Fibroblast of pulmonary artery (primary cell): ENCODE measurements around the gene EFR3B.

Experiments used
- DNase-seq: peaks from one replicate; pipeline ENCODE4 v3.0.0-alpha.2; 2010; ENCODE audit warnings: low read depth
- H3K4me3 ChIP-seq: replicated peaks from 2 replicates; pipeline ENCODE4 v1.5.1; 2011; ENCODE audit warnings: low read depth, mild to moderate bottlenecking, control low read depth, low read length, moderate library complexity
- CTCF ChIP-seq: IDR thresholded peaks from 2 replicates; pipeline ENCODE4 v1.5.1; 2011; ENCODE audit warnings: mild to moderate bottlenecking, control low read depth, low read length, inconsistent platforms; ENCODE audit errors: missing control alignments

The EFR3B gene

DNA sequence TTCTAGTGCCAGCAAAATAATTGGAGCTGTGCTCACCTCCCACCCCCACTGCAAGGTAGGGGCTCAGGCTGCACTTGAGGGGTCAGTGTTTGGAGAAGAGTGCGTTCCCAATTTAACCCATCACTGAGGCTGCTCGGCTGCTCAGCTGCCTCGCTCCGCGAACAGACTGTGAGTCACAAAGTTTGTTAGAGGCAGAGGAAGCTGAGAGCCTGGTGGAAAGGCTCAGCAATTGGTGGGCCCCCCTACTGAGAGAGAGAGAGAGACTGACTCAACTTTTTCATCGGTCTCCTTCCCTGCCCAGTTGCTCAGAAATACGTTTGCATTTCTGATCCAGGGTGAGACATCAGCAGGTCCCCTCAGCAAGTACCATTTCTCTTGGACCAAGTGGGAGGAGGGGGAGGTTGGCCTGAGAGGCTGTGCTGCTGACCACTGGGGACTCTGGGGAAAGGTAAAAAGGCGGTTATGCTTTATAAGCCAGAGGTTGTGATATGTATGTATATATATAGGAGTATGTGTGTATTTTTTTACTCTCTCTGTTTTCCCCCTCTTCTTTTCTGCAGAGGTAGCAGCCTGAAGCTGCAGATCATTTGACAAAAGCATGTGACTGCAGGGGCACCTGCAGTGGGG lies 1.5 kb downstream of the EFR3B start:
- H3K4me3 ChIP-seq, result peak overlapping the region; percentile 59
- DNase-seq, result peak; percentile 54
- no peak for TF ChIP-seq CTCF

DNA sequence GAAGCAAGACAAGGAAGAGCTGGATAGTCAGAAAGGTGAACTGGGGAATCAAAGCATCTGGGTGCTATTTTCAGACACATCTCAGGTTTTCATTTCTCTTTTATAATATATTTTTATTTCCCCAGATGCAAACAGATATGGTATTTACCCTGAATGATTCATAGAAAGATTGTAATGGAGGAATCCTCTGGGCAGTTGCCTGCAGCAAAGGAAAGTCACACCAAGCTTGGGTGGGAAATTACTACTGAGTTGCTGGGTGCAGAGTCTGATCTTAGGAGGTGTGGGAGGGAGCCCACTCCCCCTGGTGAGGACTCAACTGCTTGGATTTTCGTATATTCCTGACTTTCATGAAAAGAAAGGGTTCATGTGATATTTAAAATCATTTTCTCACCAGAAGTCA lies 2.1 kb downstream of the EFR3B start:
- DNase-seq, result no peak
- TF ChIP-seq CTCF, result no peak
- no peak overlapping the region for H3K4me3 ChIP-seq

DNA sequence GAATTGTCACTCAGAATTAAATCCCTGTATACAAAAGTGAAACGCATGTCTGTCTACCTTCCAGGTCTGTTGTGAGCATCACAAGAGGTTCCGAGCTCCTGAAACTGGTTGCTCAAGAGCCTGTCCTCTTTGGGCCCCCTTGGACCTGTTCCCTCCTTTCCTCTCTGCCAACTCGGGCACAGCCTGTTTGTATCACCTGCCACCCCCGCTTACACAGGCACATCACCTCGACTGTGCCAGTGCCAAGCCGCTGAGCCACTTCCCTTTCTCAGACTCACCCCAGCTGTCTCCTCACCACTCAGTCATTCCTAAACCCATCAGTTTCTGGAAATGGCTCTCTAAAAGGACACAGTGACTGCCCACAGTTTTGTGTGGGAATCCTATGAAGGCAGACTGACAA lies 3.1 kb downstream of the EFR3B start:
- TF ChIP-seq CTCF, result no peak
- H3K4me3 ChIP-seq, result no peak overlapping the region
- no peak for DNase-seq

- H3K4me3 ChIP-seq, result no peak overlapping the region
- TF ChIP-seq CTCF, result no peak
- DNase-seq, result no peak
Measured at GRCh38 chr2:25049422-25049821, 7.5 kb downstream of the EFR3B start.

- no peak for DNase-seq
- no peak overlapping the region for H3K4me3 ChIP-seq
- no peak for TF ChIP-seq CTCF
Measured at GRCh38 chr2:25050128-25050527, 8.3 kb downstream of the EFR3B start.

- no peak overlapping the region for H3K4me3 ChIP-seq
- DNase-seq, result peak; percentile 8
- TF ChIP-seq CTCF, result no peak
Measured at GRCh38 chr2:25053041-25053440, 11.2 kb downstream of the EFR3B start.

- H3K4me3 ChIP-seq, result no peak overlapping the region
- TF ChIP-seq CTCF, result no peak
- DNase-seq, result no peak
Measured at GRCh38 chr2:25054720-25055119, 12.8 kb downstream of the EFR3B start.
